HCT116 (cell line): ENCODE data around the gene INSIG2. TPM values are rescaled to one million over a fixed set of nuclear protein-coding genes. Genes with fewer than 3 reads are reported as not detected.

Experiments used
- ATAC-seq: fragments of 200-7000 bp; cut with Tn5 transposase; 2 replicates; pipeline ENCODE4 v1.9.1; 2020; ENCODE audit warnings: mild to moderate bottlenecking, moderate library complexity
- BruUV-seq: library from RNA; stranded (reverse); fragments of 400-500 nt; replicated peaks from 2 replicates; lab custom pipeline; 2021; lab: Mats Ljungman, UMichigan
- CTCF ChIA-PET: fragments of 300-600 bp; sonication (Branson Sonifier 250); formaldehyde crosslinking; loops from one replicate; lab custom pipeline; 2021; ENCODE audit warnings: antibody characterized with exemption; lab: Charles Lee
- POLR2A ChIA-PET: fragments of 300-600, 350-600 bp; sonication (Branson Sonifier 250); formaldehyde crosslinking; loops from one replicate; lab custom pipeline; 2021; ENCODE audit warnings: antibody characterized with exemption; lab: Charles Lee
- RAD21 ChIA-PET, 2 experiments: fragments of 300-600 bp; sonication (Branson Sonifier 250); formaldehyde crosslinking; loops; one replicate each; lab custom pipeline; 2023; ENCODE audit warnings: low total read pairs in 2 of 2; ENCODE audit not compliant: uncharacterized antibody in 2 of 2, unreplicated experiment in 2 of 2, low non-redundant PET in 1 of 2; lab: Charles Lee
- DNase-seq: peaks from one replicate; pipeline ENCODE4 v3.0.0-alpha.2; 2010; ENCODE audit warnings: low read depth, low spot score
- H2AFZ ChIP-seq: fragments of 200-600 bp; shearing (Covaris generic), sonication (generic); 2 replicates; pipeline ENCODE4 v1.6.1; 2017; ENCODE audit warnings: low read depth, mixed run types, mixed read lengths, antibody characterized with exemption, low read length; ENCODE audit not compliant: poor library complexity, severe bottlenecking
- H3K27ac ChIP-seq: 2 replicates; pipeline ENCODE4 v1.5.1; 2012; ENCODE audit warnings: low read depth, low read length
- H3K27me3 ChIP-seq: fragments of 200-600 bp; sonication (generic); 2 replicates; pipeline ENCODE4 v1.6.1; 2016; ENCODE audit warnings: mixed run types, low read length, mixed read lengths; ENCODE audit not compliant: insufficient read depth
- H3K36me3 ChIP-seq, 2 experiments: fragments of 200-500 bp in 1 of 2; fragments of 200-600 bp in 1 of 2; sonication (Bioruptor generic) in 1 of 2; sonication (generic) in 1 of 2; 2 replicates each; pipeline versions ENCODE4 v1.5.1 to v1.6.1; 2014 to 2016; ENCODE audit warnings: low read length in 2 of 2, inconsistent platforms in 1 of 2, mixed read lengths in 1 of 2, mixed run types in 1 of 2; ENCODE audit not compliant: insufficient read depth in 2 of 2, control insufficient read depth in 1 of 2
- H3K4me1 ChIP-seq, 2 experiments: fragments of 200-600 bp in 1 of 2; sonication (generic) in 1 of 2; 2 replicates each; pipeline versions ENCODE4 v1.5.1 to v1.6.1; 2012 to 2017; ENCODE audit warnings: low read length in 2 of 2, inconsistent platforms in 1 of 2, mild to moderate bottlenecking in 1 of 2, mixed read lengths in 1 of 2, mixed run types in 1 of 2, moderate library complexity in 1 of 2; ENCODE audit not compliant: insufficient read depth in 2 of 2, control insufficient read depth in 1 of 2
- H3K4me2 ChIP-seq: fragments of 200-600 bp; sonication (generic); 2 replicates; pipeline ENCODE4 v1.6.1; 2017; ENCODE audit warnings: mixed run types, low read length, mixed read lengths
- H3K4me3 ChIP-seq, 2 experiments: fragments of 200-600 bp in 1 of 2; sonication (generic) in 1 of 2; replicated peaks in 1 of 2; 2 replicates each; pipeline ENCODE4 v1.5.1; 2011 to 2016; ENCODE audit warnings: low read length in 2 of 2, control low read depth in 1 of 2, low read depth in 1 of 2, mild to moderate bottlenecking in 1 of 2, mixed read lengths in 1 of 2, mixed run types in 1 of 2
- H3K79me2 ChIP-seq: fragments of 200-600 bp; sonication (generic); 2 replicates; pipeline ENCODE4 v1.6.1; 2017; ENCODE audit warnings: mild to moderate bottlenecking, mixed run types, low read length, moderate library complexity, mixed read lengths; ENCODE audit not compliant: insufficient read depth
- H3K9ac ChIP-seq: fragments of 200-600 bp; sonication (generic); 2 replicates; pipeline ENCODE4 v1.6.1; 2016; ENCODE audit warnings: low read length, mixed read lengths
- H3K9me2 ChIP-seq: fragments of 200-600 bp; sonication (generic), shearing (Covaris generic); 2 replicates; pipeline ENCODE4 v1.6.1; 2017; ENCODE audit warnings: mixed run types, mild to moderate bottlenecking, moderate library complexity; ENCODE audit not compliant: insufficient read depth
- H3K9me3 ChIP-seq, 2 experiments: fragments of 200-500 bp in 1 of 2; fragments of 200-600 bp in 1 of 2; sonication (Bioruptor generic) in 1 of 2; sonication (generic) in 1 of 2; 2 replicates each; pipeline ENCODE4 v1.6.1; 2014 to 2017; ENCODE audit warnings: low read length in 2 of 2, mixed read lengths in 2 of 2, inconsistent platforms in 1 of 2, low read depth in 1 of 2, mild to moderate bottlenecking in 1 of 2, mixed run types in 1 of 2, moderate library complexity in 1 of 2; ENCODE audit not compliant: control insufficient read depth in 1 of 2, insufficient read depth in 1 of 2
- H4K20me1 ChIP-seq: fragments of 200-600 bp; sonication (generic), shearing (Covaris generic); 2 replicates; pipeline ENCODE4 v1.6.1; 2017; ENCODE audit warnings: mixed run types, mild to moderate bottlenecking, moderate library complexity; ENCODE audit not compliant: insufficient read depth
- ATF3 ChIP-seq: IDR thresholded peaks from 2 replicates; pipeline ENCODE4 v1.6.1; 2012
- CTCF ChIP-seq, 3 experiments: fragments of 200-600 bp in 1 of 3; sonication (generic) in 1 of 3; IDR thresholded peaks in 2 of 3; conservative IDR thresholded peaks in 1 of 3; 2 replicates each; pipeline ENCODE4 v1.5.1; 2012 to 2017; ENCODE audit warnings: low read depth in 2 of 3, low read length in 2 of 3, antibody characterized with exemption in 1 of 3, borderline replicate concordance in 1 of 3, control low read depth in 1 of 3, mild to moderate bottlenecking in 1 of 3, mixed read lengths in 1 of 3, mixed run types in 1 of 3, moderate library complexity in 1 of 3; ENCODE audit not compliant: insufficient read depth in 1 of 3
- POLR2A ChIP-seq: IDR thresholded peaks from 2 replicates; pipeline ENCODE4 v1.7.0; 2011; ENCODE audit warnings: borderline replicate concordance; ENCODE audit not compliant: insufficient read depth, insufficient read length; ENCODE audit errors: extremely low read depth
- intact Hi-C: fragments of 100-400 bp; cut with micrococcal nuclease; formaldehyde crosslinking; loops from 2 replicates; pipeline ENCODE4 v1.10.0; 2022
- total RNA-seq: library from RNA; stranded (reverse); gene quantifications from one replicate; pipeline ENCODE4 v1.2.1, GENCODE V29; 2021; ENCODE audit not compliant: unreplicated experiment

The INSIG2 gene
- total RNA-seq, 1 experiment from 2014 or later: 21.8 TPM

GRCh38 chr2:118089139-118089800, 999 bp downstream of the INSIG2 start:
- no peaks in the 10 kb centered on the region for H3K36me3 ChIP-seq
- ChIA-PET CTCF (interaction anchor here (1.1 to 1.5 kb wide), 2 partner anchors 20 to 43 kb away, joined by 3 to 6 read pairs; no protein-coding TSS in a partner anchor), RAD21 (no interaction called here), POLR2A (no interaction called here)
- H3K9me2 ChIP-seq: no peaks in the 10 kb centered on the region
- H3K4me2 ChIP-seq: peak overlapping the region; percentile 82
- H3K79me2 ChIP-seq: peaks cover 44% of the 10 kb centered on the region
- no peaks in the 10 kb centered on the region for H4K20me1 ChIP-seq
- BruUV-seq: no TSS peak
- DNase-seq (no peak), ATAC-seq (peak; percentile 26)
- no peaks in the 10 kb centered on the region for H3K27me3 ChIP-seq
- H3K9me3 ChIP-seq: no peaks in the 10 kb centered on the region
- intact Hi-C loops: loop anchor here (2.0 kb wide), 1 partner anchor 96 kb away; no protein-coding TSS in a partner anchor
- H3K4me1 ChIP-seq: peaks cover 10 to 39% of the 10 kb centered on the region in 2 experiments
- H2AFZ ChIP-seq: no peak overlapping the region
- no peak overlapping the region; the same call in 1 of the 2 replicates for H3K27ac ChIP-seq
- peak overlapping the region; percentile 83 to 88 for H3K4me3 ChIP-seq
- peak overlapping the region; percentile 74 for H3K9ac ChIP-seq
- TF ChIP-seq POLR2A (no peak), CTCF (IDR thresholded peaks at IDR 0.05 in 2 of 3, conservative IDR thresholded peaks at IDR 0.05 in 1 of 3; ENCODE audit: borderline replicate concordance in 1 of 3, insufficient read depth in 1 of 3, low read depth in 2 of 3, low read length in 2 of 3) (peak in 2 of 3 experiments; percentile 16 to 36; a peak in 2 of 6 replicates), ATF3 (no peak)
